Gastrocnemius medialis (tissue), 4 donors: ENCODE data around the gene HLA-DRB1.

Source experiments
- POLR2A ChIP-seq, 2 donors: fragments of 450-650 bp; IDR thresholded peaks; one replicate each; pipeline ENCODE4 v1.6.1; 2017; ENCODE audit warnings: antibody characterized with exemption in 2 of 2, mild to moderate bottlenecking in 2 of 2, moderate library complexity in 2 of 2
- TF ChIP-seq, protein P1 (sequence below), 5 experiments: fragments of 450-650 bp in 3 of 5; fragments of 200-600 bp in 2 of 5; sonication (generic) in 2 of 5; IDR thresholded peaks in 4 of 5; conservative IDR thresholded peaks in 1 of 5; 1 replicate in 4 of 5; 2 replicates in 1 of 5; pipeline ENCODE4 v1.5.1; 2016 to 2019; ENCODE audit warnings: antibody characterized with exemption in 5 of 5, mild to moderate bottlenecking in 3 of 5, moderate library complexity in 3 of 5

DNA sequence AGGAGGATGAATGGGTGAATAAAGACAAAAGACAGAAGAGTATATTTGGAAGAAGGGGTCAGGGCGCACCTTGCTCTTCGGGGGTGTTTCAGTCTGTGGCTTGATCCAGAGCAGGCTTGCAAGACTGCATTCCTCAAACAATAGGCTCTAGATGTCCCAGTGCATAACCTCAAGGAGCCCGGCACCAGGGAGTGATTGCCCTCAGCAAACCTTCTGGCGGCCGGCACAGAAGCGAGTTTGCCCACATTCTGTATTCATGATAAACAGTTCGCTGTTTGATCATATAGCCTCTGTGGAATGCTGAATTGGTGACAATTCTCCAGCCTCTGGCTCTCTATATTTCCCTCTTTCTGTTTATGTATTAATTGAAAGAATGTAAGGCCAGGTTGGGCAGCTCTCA, 29.9 kb downstream of the HLA-DRB1 start:
- TF ChIP-seq, protein P1, sequence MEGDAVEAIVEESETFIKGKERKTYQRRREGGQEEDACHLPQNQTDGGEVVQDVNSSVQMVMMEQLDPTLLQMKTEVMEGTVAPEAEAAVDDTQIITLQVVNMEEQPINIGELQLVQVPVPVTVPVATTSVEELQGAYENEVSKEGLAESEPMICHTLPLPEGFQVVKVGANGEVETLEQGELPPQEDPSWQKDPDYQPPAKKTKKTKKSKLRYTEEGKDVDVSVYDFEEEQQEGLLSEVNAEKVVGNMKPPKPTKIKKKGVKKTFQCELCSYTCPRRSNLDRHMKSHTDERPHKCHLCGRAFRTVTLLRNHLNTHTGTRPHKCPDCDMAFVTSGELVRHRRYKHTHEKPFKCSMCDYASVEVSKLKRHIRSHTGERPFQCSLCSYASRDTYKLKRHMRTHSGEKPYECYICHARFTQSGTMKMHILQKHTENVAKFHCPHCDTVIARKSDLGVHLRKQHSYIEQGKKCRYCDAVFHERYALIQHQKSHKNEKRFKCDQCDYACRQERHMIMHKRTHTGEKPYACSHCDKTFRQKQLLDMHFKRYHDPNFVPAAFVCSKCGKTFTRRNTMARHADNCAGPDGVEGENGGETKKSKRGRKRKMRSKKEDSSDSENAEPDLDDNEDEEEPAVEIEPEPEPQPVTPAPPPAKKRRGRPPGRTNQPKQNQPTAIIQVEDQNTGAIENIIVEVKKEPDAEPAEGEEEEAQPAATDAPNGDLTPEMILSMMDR (IDR thresholded peaks at IDR 0.05 in 4 of 5, conservative IDR thresholded peaks at IDR 0.05 in 1 of 5), result no peak
- TF ChIP-seq POLR2A (IDR thresholded peaks at IDR 0.05), result no peak
